Measurements from ENCODE around the gene RAB1B.

The RAB1B gene

DNA sequence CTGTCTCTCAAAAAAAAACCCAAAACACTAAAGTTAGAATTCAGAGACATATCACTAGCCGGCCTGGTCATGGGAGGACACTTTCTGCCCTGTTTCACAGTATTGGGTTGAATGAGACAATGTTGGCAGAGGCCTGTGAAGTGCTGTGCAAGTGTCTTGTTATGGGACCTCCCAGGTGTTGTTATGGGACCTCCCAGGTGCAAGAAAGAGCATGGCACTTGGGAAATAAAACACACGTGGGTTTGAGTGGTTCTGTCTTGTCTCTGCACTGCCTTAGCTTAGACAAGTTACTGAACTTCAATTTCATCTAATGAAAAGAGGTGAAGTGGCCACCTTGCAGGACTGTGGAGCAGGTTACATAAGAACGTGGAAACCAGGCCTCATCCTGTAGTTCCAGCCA lies 28.9 kb upstream of the RAB1B start:
- Histone ChIP-seq H3K27me3 (replicated peaks in 2 of 5; ENCODE audit: control insufficient read depth in 4 of 5, insufficient read depth in 5 of 5, low read length in 4 of 5) (no peaks in the 10 kb centered on the region), H3K9me3 (ENCODE audit: control extremely low read depth in 1 of 5, control insufficient read depth in 4 of 5, insufficient read depth in 2 of 5, low read depth in 1 of 5, low read length in 4 of 5) (no peaks in the 10 kb centered on the region), H3K27ac (ENCODE audit: insufficient read depth in 1 of 2, low read depth in 1 of 2, low read length in 2 of 2, poor library complexity in 1 of 2, severe bottlenecking in 2 of 2) (no peak overlapping the region), H3K36me3 (ENCODE audit: control insufficient read depth in 4 of 4, insufficient read depth in 4 of 4, low read length in 3 of 4) (peaks cover 22 to 89% (median 49%) of the 10 kb centered on the region in 4 experiments), H3K4me3 (ENCODE audit: control insufficient read depth in 1 of 7, extremely low read depth in 1 of 7, insufficient read depth in 4 of 7, low read depth in 2 of 7, low read length in 6 of 7) (no peak overlapping the region), H3K4me1 (ENCODE audit: control extremely low read depth in 1 of 4, control insufficient read depth in 4 of 4, insufficient read depth in 4 of 4, low read length in 3 of 4) (peaks cover 0 to 4% (median 0%) of the 10 kb centered on the region in 4 experiments)
- ChIA-PET POLR2A (no interaction called here), CTCF (interaction anchor here (1.2 kb wide), 2 partner anchors 19 to 41 kb away, joined by 3 to 4 read pairs; no protein-coding TSS in a partner anchor)
- DNase-seq: no peak
- WGBS (ENCODE audit: insufficient coverage): 77% methylated on average over 3 of the region's 3 CpGs

DNA sequence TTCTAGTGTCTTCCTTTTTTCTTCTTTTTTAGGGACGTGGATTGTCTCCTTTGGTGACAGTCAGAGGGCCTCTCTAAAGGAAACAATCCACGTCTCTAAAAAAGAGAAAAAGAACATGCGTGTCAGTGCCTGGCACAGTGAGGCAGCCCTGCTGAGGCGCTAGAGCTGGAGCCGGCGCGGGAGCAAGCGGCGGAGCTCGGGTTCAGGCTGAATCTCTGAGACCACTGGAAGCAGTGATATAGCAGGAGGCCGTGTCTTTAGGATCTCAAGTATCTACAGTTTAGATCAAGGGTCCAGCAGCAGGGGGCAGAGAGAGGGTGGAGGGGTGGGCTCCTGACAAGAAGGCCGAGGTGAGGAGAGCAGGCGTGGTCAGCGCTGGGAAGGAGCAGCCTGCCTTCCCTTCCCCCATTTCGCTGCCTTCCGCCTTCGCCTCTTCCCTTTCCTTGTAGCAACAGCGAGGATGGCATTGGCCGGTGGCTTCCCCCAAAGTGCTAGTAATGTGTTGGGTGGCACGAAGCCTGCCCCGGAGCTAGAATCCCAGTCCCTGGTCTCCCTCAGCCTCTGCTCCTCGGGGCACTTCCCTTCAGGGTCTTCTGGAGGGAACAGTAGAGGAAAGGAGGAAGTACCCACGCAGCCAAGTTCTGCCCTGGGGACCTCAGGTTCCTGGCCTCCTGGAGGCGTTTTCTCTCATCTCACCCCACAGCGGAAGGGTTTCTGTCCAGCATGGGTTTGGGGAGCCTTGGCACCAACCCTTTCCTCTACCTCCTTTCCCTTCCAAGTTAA lies 28.2 kb upstream of the RAB1B start:
- no peaks in the 10 kb centered on the region for H3K9me3 ChIP-seq (ENCODE audit: control extremely low read depth in 1 of 5, control insufficient read depth in 4 of 5, insufficient read depth in 2 of 5, low read depth in 1 of 5, low read length in 4 of 5)
- H3K36me3 ChIP-seq (ENCODE audit: control insufficient read depth in 4 of 4, insufficient read depth in 4 of 4, low read length in 3 of 4): peaks cover 17 to 89% (median 49%) of the 10 kb centered on the region in 4 experiments
- no peak for DNase-seq
- CTCF ChIA-PET: interaction anchor here (0.9 to 1.7 kb wide), 7 partner anchors 11 to 62 kb away, joined by 3 to 6 read pairs (median 3); no protein-coding TSS in a partner anchor
- H3K4me1 ChIP-seq (ENCODE audit: control extremely low read depth in 1 of 4, control insufficient read depth in 4 of 4, insufficient read depth in 4 of 4, low read length in 3 of 4): peaks cover 0 to 4% (median 0%) of the 10 kb centered on the region in 4 experiments
- POLR2A ChIA-PET: no interaction called here
- no peak overlapping the region for H3K4me3 ChIP-seq (ENCODE audit: control insufficient read depth in 1 of 7, extremely low read depth in 1 of 7, insufficient read depth in 4 of 7, low read depth in 2 of 7, low read length in 6 of 7)
- no peaks in the 10 kb centered on the region for H3K27me3 ChIP-seq (replicated peaks in 2 of 5; ENCODE audit: control insufficient read depth in 4 of 5, insufficient read depth in 5 of 5, low read length in 4 of 5)
- H3K27ac ChIP-seq (ENCODE audit: insufficient read depth in 1 of 2, low read depth in 1 of 2, low read length in 2 of 2, poor library complexity in 1 of 2, severe bottlenecking in 2 of 2): no peak overlapping the region
- WGBS (ENCODE audit: insufficient coverage): 95% methylated on average over 19 of the region's 25 CpGs

DNA sequence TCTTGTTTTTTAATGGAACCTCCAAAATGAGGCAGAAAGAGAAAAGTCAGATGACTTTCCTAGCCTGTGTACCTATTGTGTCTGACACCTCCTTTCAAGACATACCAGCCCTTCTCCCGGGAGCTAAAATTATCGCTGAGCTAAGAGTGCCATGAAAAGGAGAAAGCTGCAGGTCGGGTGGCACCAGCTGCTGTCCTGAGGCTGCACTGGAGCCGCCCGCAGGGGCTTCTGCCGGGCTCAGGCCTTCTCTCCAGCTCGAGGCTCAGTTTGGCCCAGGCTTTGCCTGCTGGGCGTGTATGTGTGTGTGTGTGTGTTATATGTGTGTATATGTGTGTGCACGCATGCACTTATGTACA lies 27.7 kb upstream of the RAB1B start:
- no peak overlapping the region for H3K4me3 ChIP-seq (ENCODE audit: control insufficient read depth in 1 of 7, extremely low read depth in 1 of 7, insufficient read depth in 4 of 7, low read depth in 2 of 7, low read length in 6 of 7)
- no peaks in the 10 kb centered on the region for H3K27me3 ChIP-seq (replicated peaks in 2 of 5; ENCODE audit: control insufficient read depth in 4 of 5, insufficient read depth in 5 of 5, low read length in 4 of 5)
- 100% methylated on average over 3 of the region's 9 CpGs for WGBS (ENCODE audit: insufficient coverage)
- H3K27ac ChIP-seq (ENCODE audit: insufficient read depth in 1 of 2, low read depth in 1 of 2, low read length in 2 of 2, poor library complexity in 1 of 2, severe bottlenecking in 2 of 2): no peak overlapping the region
- H3K9me3 ChIP-seq (ENCODE audit: control extremely low read depth in 1 of 5, control insufficient read depth in 4 of 5, insufficient read depth in 2 of 5, low read depth in 1 of 5, low read length in 4 of 5): no peaks in the 10 kb centered on the region
- ChIA-PET CTCF (interaction anchor here (0.9 to 1.7 kb wide), 6 partner anchors 11 to 61 kb away, joined by 3 to 6 read pairs (median 4); no protein-coding TSS in a partner anchor), POLR2A (no interaction called here)
- H3K36me3 ChIP-seq (ENCODE audit: control insufficient read depth in 4 of 4, insufficient read depth in 4 of 4, low read length in 3 of 4): peaks cover 15 to 85% (median 46%) of the 10 kb centered on the region in 4 experiments
- DNase-seq: no peak
- H3K4me1 ChIP-seq (ENCODE audit: control extremely low read depth in 1 of 4, control insufficient read depth in 4 of 4, insufficient read depth in 4 of 4, low read length in 3 of 4): peaks cover 0 to 4% (median 0%) of the 10 kb centered on the region in 4 experiments

DNA sequence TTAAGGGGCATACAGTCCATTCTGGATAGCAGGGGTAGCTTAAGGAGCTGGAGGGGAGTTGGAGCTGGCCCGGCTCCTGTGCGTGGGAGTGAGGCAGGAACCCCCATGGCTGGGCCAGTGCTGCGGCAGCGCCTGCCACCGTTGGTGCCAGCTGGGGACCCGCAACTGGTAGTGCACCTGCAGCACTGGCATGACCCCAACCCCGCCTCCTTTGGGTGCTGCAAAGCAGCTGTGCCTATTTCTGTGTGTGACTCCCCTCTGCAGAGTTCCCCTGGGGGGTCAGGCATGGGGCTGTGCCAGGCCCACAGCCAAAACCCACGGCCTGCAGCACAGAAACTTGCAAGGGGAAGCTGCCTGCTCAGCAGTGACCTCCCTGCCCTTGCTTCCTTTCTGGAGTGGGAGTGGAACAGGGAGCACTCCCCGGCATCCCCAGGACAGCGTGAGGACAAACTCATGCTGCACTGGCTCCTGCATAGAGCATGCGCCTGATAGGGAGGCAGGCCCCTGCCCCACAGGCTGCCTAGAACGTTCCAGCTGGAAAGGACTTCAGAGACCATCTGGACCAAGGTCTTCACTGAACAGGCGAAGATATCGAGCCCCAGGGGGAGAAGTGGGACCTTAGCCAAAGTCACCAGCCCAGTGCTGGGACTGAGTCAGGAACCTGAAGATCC lies 26.2 kb upstream of the RAB1B start:
- Histone ChIP-seq H3K36me3 (ENCODE audit: control insufficient read depth in 4 of 4, insufficient read depth in 4 of 4, low read length in 3 of 4) (peaks cover 15 to 85% (median 44%) of the 10 kb centered on the region in 4 experiments), H3K4me3 (ENCODE audit: control insufficient read depth in 1 of 7, extremely low read depth in 1 of 7, insufficient read depth in 4 of 7, low read depth in 2 of 7, low read length in 6 of 7) (no peak overlapping the region), H3K27ac (ENCODE audit: insufficient read depth in 1 of 2, low read depth in 1 of 2, low read length in 2 of 2, poor library complexity in 1 of 2, severe bottlenecking in 2 of 2) (no peak overlapping the region), H3K4me1 (ENCODE audit: control extremely low read depth in 1 of 4, control insufficient read depth in 4 of 4, insufficient read depth in 4 of 4, low read length in 3 of 4) (peaks cover 0 to 4% (median 0%) of the 10 kb centered on the region in 4 experiments), H3K9me3 (ENCODE audit: control extremely low read depth in 1 of 5, control insufficient read depth in 4 of 5, insufficient read depth in 2 of 5, low read depth in 1 of 5, low read length in 4 of 5) (no peaks in the 10 kb centered on the region), H3K27me3 (replicated peaks in 2 of 5; ENCODE audit: control insufficient read depth in 4 of 5, insufficient read depth in 5 of 5, low read length in 4 of 5) (no peaks in the 10 kb centered on the region)
- 85% methylated on average over 14 of the region's 14 CpGs for WGBS (ENCODE audit: insufficient coverage)
- ChIA-PET CTCF (interaction anchor here (1.0 to 1.4 kb wide), 4 partner anchors 17 to 69 kb away, joined by 3 to 6 read pairs (median 4); no protein-coding TSS in a partner anchor), POLR2A (no interaction called here)
- DNase-seq: no peak

DNA sequence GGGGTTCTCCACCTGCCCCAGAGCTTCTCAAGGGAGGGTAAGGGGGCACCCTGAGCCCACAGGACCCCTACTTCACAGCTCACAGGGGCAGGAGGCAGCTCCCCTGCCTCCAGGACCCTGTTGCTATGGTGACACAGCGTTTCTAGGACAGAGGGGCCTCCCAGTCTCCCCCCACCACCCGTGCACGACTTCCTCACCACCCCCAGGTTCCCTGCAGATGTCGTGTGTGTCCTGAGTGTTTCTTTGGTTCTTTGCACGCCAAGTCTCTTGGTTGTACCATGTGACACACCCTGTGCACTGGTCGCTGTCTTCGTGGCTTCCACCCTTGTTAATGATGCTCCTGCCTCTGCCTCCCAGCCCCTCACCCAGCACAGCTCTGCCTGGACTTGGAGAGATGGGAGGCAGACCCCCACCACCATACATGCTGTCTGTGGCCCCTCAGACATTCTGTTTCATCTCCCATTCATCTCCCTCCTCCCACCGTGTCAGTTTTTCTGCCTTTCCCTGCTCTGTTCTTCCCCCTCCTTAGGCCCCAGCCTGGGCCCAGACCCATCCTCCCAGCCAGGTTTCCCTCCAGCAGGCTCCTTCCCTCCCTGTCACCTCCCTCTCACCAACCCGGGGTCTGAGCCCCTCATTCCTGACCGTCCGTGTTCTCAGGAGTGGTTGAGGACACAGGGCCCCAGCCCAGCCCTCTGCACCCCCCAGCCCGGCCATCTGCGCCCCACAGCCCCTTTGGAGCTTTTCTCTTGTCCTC lies 24.5 kb upstream of the RAB1B start:
- H3K36me3 ChIP-seq (ENCODE audit: control insufficient read depth in 4 of 4, insufficient read depth in 4 of 4, low read length in 3 of 4): peaks cover 17 to 81% (median 43%) of the 10 kb centered on the region in 4 experiments
- ChIA-PET CTCF (interaction anchor here (1.5 to 1.7 kb wide), 2 partner anchors 18 to 20 kb away, joined by 3 to 4 read pairs; no protein-coding TSS in a partner anchor), POLR2A (no interaction called here)
- H3K4me1 ChIP-seq (ENCODE audit: control extremely low read depth in 1 of 4, control insufficient read depth in 4 of 4, insufficient read depth in 4 of 4, low read length in 3 of 4): peaks cover 0 to 4% (median 0%) of the 10 kb centered on the region in 4 experiments
- no peaks in the 10 kb centered on the region for H3K27me3 ChIP-seq (replicated peaks in 2 of 5; ENCODE audit: control insufficient read depth in 4 of 5, insufficient read depth in 5 of 5, low read length in 4 of 5)
- DNase-seq: no peak
- WGBS (ENCODE audit: insufficient coverage): 86% methylated on average over 13 of the region's 13 CpGs
- H3K4me3 ChIP-seq (ENCODE audit: control insufficient read depth in 1 of 7, extremely low read depth in 1 of 7, insufficient read depth in 4 of 7, low read depth in 2 of 7, low read length in 6 of 7): no peak overlapping the region
- no peak overlapping the region for H3K27ac ChIP-seq (ENCODE audit: insufficient read depth in 1 of 2, low read depth in 1 of 2, low read length in 2 of 2, poor library complexity in 1 of 2, severe bottlenecking in 2 of 2)
- H3K9me3 ChIP-seq (ENCODE audit: control extremely low read depth in 1 of 5, control insufficient read depth in 4 of 5, insufficient read depth in 2 of 5, low read depth in 1 of 5, low read length in 4 of 5): no peaks in the 10 kb centered on the region

DNA sequence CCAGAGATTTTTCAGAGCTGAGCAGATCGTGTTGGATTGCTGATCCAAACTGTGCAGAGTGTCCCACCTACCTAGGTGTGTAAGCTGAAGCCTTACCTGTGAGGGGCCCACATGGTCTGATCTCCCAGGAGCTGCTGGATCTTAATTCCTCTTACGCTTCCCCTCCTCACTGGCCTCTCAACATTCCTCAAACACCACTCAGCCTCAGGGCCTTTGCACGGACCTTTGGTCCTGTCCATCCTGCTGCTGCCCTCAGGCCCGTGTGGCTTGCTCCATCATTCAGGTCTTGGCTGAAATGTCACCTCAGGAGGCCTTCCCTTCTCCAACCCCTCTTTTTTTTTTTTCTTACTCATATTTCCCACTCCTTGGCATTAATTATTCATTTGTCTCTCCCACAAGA lies 21.1 kb upstream of the RAB1B start:
- Histone ChIP-seq H3K27me3 (replicated peaks in 2 of 5; ENCODE audit: control insufficient read depth in 4 of 5, insufficient read depth in 5 of 5, low read length in 4 of 5) (no peaks in the 10 kb centered on the region), H3K36me3 (ENCODE audit: control insufficient read depth in 4 of 4, insufficient read depth in 4 of 4, low read length in 3 of 4) (peaks cover 15 to 65% (median 25%) of the 10 kb centered on the region in 4 experiments), H3K9me3 (ENCODE audit: control extremely low read depth in 1 of 5, control insufficient read depth in 4 of 5, insufficient read depth in 2 of 5, low read depth in 1 of 5, low read length in 4 of 5) (no peaks in the 10 kb centered on the region), H3K4me3 (ENCODE audit: control insufficient read depth in 1 of 7, extremely low read depth in 1 of 7, insufficient read depth in 4 of 7, low read depth in 2 of 7, low read length in 6 of 7) (no peak overlapping the region), H3K4me1 (ENCODE audit: control extremely low read depth in 1 of 4, control insufficient read depth in 4 of 4, insufficient read depth in 4 of 4, low read length in 3 of 4) (no peaks in the 10 kb centered on the region), H3K27ac (ENCODE audit: insufficient read depth in 1 of 2, low read depth in 1 of 2, low read length in 2 of 2, poor library complexity in 1 of 2, severe bottlenecking in 2 of 2) (no peak overlapping the region)
- WGBS (ENCODE audit: insufficient coverage): 93% methylated on average over 4 of the region's 4 CpGs
- DNase-seq: no peak
- CTCF ChIA-PET: interaction anchor here (0.6 to 1.8 kb wide), 2 partner anchors 8 to 34 kb away, joined by 3 to 6 read pairs; no protein-coding TSS in a partner anchor
- POLR2A ChIA-PET: no interaction called here
